ENCODE results near the gene AOAH.
"Not testable (repeated sequence)": the region's sequence is repeated elsewhere in the genome, so short reads cannot be mapped to it uniquely, and the experiment has no call there.

Gene AOAH

DNA sequence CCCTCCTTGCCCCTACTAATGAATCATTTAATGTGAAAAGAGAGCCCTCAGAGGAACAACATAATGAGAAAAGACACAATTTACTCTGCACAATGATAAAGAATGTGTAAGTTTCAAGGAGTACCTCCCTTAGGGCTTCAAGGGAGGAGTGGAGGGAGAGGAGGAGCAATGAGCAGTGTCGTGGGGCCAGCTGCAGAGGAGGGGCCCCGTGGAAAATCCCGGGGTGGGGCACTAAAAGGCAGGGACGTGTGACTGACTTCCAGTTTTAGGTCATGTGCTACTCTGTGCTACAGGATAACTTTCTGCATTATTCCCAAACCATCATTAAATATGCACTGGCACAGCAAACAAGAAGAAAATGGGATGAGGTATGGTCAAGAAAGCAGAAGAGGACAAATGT is 226.5 kb downstream of the AOAH start:
- no peak for DNase-seq

DNA sequence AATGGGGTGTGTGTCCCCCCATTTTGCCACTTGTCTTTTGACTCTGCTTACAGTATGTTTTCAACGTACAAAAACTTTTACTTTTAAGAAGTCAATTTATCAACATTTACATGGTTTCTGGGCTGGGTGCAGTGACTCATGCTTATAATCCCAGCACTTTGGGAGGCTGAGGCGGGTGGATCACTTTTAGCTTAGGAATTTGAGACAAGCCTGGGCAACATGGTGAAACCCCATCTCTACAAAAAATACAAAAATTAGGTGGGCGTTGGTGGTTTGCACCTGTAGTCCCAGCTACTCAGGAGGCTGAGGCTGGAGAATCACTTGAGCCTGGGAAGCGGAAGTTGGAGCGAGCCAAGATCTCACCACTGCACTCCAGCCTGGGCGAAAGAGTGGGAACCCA is 227.1 kb downstream of the AOAH start:
- DNase-seq, result not testable (repeated sequence)

DNA sequence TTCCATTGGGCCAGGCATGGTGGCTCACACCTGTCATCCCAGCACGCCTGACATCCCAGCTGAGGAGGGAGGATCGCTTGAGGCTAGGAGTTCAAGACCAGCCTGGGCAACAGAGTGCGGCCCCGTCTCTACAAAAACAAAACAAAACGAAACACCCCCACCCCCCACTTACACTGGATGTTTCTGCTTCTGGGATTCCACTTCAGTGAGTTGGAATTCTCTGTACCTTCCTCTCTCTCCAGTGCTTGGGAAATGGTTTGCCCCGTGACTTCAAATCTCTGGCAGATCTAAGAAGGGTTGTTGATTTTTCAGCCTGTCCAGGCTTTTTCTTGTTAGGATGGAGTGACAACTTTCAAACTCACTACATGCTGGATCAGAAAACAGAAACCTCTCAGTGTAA is 227.7 kb downstream of the AOAH start:
- DNase-seq, result no peak

DNA sequence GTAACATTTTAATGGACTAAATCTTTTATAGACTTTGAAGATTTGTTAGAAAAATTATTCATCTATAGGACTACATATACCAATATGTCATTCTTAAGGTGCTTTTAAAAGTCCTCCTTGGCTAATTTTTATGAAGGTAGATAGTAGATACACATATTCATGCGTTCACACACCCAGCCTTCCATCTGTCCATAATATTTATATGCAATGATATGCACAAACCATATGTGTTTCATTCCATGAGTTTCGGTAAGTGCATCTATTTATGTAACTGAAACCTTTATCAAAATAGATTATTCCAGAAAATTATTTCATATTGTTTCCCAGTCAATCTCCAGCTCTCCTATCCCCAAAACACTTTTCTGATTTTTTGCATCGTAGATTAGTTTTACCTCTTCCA is 233.0 kb downstream of the AOAH start:
- no peak for DNase-seq

DNA sequence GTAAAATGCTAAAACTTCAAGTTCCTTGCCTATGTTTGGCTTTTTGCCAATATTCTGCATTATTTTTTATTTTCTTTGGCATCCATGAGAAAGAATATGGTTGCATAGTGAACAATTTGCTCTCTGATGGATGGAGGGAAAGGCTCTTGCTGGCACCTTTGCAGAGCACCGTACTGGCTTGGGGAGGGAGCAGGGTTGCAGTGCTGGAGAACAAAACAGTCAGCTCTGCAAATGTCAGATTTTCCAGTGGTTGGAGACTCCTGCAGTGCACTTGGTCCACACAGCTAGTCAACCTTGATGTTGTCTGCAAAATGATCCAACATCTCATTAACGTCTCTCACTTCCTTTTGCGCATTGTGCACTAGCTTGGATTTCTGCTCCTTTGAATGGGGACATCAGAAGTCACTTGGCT is 233.9 kb downstream of the AOAH start:
- no peak for DNase-seq

DNA sequence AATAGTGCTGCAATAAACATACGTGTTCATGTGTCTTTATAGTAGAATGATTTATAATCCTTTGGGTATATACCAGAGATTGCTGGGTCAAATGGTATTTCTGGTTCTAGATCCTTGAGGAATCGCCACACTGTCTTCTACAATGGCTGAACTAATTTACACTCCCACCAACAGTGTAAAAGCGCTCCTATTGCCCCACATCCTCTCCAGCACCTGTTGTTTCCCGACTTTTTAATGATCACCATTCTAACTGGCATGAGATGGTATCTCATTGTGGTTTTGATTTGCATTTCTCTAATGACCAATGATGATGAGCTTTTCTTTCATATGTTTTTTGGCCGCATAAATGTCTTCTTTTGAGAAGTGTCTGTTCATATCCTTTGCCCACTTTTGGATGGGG is 235.6 kb downstream of the AOAH start:
- not testable (repeated sequence) for DNase-seq

DNA sequence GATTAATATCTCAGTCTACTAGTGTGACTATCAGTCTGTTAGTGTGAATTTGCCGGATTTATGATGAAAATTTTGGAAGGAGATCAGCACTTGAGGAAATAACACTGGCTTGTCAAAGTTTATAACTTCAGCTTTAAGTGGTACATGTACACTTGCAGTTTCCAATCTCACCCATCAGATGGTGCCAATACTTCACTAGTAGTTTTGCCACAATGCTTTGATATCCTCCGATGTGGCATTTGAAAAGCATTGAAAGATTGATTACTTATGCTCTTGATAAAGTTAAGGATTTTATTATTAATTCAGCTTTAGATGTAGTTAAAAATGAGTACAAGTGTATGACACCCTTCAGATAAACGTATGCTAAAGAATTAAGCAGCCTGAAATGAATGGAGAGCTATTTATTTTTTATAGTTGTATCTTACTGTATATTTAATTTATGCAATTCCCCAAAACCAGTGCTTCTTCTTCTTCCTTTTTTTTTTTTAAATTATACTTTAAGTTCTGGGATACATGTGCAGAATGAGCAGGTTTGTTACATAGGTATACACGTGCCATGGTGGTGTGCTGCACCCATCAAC is 236.4 kb downstream of the AOAH start:
- DNase-seq, result peak; percentile 72

DNA sequence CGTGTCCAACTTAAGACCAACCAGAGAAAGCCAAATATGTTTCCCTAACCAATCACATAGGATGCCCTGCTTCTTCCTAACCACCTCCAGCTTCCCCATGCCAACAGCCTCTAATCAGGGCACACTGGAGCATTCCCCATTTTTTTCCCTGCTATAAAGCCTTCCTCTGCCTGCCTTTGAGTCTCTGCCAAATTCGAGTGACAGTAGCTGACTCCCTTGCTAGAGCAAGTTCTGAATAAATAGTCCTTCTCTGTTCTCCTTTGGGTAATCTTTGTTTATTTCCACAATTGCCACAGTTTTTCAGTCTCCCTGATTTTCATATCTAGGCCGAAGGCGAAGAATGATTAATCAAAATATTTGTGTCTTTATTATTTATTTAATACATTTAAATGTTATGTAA is 238.0 kb downstream of the AOAH start:
- no peak for DNase-seq

DNA sequence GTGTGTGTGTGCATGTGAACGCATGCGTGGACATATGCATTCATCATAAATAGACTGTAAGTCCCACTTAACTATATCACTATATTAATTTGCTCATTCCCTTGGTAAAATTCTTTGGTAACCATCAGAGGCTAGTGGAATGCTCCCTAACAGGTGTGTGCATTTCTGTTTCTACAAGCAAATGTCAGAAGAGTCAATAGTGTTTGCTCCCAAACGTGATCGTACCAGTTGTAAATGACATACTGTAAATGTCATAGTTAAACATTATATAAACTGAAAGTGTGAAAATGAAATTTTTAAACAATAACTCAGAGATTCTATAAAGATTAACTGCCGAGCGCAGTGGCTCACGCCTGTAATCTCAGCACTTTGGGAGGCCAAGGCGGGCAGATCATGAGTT is 240.0 kb downstream of the AOAH start:
- DNase-seq, result no peak

DNA sequence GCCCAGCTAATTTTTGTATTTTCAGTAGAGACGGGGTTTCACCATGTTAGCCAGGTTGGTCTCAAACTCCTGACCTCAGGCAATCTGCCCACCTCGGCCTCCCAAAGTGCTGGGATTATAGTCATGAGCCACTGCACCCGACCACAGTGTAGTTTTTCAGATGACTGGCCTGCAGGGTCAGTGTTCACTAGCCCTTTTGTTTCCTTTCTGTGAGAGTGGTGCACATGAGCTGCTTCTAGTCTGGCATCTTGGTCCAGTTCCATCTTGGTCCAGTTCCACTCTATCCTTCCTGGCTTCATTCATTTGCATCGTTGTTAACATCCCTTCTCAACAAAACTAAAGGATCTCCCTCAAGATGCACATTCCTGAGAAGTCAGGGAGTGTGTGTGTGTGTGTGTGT is 240.4 kb downstream of the AOAH start:
- not testable (repeated sequence) for DNase-seq

DNA sequence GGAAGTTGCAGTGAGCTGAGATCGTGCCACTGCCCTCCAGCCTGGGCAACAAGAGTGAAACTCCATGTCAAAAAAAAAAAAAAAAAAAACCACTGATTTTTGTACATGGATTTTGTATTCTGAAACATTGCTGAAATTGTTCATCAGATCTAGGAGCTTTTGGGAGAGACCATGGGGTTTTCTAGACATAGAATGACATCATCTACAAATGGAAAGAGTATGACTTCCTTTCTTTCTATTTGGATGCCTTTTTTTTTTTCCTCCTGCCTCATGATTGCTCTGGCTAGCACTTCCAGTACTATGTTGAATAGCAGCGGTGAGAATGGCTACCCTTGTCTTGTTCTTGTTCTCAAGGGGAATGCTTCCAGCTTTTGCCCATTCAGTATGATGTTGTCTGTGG is 245.5 kb downstream of the AOAH start:
- DNase-seq, result no peak

DNA sequence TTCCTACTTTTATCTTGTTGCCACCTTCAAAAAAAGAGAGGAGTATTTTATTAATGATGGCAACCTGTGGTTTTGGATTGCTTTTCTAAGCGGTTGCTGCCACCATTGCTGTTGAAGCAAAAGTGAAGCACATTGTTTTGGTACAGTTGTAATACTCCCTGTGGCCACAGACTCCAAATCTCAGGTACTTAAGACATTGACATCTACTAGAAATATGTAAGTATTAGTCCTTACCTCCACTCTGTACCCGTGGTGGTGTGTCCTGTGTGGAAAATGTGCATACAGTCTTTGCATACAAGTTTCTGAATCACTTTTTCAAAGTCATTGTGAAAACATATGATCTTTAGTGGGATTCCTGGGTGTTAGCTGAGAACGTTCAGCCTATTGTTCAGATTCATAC is 248.9 kb downstream of the AOAH start:
- DNase-seq, result no peak

DNA sequence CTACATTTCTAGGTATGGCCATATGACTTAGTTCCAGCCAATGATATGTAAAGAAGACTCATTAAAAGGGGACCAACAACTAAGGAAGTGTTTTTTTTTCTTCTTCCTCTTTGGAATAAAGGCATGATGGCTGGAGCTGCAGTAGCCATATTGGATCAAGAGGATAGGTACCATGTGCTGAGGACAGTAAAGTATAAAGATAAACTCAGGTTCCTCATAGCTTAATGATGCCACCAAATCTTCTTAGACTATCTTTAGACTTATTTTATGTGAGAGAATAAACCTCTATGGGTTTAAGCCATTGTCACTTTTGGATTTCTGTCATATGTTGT is 249.3 kb downstream of the AOAH start:
- no peak for DNase-seq

DNA sequence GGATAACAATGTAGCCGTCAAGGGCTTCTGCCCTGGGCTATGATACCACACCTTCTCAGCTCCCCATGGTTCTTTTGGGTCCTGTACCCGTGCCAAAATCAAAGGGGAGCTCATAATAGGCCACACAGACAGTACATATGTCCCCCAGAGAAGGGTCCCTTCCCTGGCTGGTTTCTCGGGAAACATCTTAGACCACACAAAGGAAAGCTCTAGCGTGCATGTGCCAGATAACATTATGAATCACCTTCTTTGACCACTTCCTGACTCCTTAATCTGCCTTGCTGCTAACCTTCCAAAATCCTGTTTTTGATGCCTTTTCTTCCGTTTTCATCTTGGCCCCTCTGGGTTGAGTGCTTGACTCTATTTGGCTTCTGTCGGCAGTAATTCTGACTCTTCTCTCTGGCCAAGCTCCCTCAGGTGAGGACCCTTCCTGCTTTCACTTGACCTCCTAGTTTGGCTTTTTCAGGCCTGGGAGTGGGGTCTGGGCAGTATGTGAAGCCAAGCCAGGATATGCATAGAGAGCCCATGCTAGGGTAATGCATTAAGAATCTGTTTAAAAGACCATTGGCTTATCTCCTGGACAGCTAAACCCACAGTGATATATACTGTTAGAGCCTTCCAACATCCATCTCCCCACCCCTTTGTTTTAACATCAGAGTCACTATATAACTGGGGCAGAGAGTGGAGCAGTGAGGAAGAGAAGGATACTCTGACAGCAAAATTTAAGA is 249.8 kb downstream of the AOAH start:
- DNase-seq, result no peak

DNA sequence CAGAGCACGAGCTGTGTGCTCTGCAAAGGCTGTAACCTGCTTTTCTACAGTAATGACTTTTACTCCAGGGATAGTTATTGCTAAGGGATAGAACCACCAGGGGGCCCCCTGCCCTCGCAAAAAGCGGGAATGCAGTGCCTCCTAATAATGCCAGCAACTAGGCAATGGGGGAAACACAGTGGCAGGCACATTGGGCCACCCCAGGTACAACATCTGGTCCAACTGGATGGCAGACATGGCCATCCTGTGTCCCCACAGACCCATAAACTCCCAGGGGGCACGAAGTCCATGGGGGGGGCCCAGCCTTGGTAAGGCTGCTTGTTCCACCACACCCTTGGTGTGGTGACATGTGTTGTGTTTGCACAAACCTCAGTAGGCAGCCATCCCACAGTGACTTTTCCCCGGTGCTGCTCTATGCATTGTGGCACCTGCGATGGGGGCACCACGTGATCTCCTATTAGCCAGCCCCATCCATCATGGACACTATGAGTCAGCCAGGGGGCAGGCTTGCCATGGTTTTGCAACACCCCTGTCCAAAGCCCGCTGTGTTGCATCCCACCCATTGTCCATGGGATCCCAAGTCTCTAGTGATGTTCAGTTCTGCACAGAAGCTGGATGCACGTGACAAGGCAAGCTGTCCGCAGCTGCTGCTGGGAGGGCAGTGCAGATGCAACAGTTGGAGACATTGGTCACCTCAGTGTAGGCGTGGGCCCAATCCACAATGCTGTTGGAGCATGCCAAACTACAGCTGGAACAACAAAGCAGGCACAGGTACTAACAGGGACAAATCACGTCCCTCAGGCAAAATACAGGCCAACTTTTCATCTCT is 250.6 kb downstream of the AOAH start:
- peak; percentile 24 for DNase-seq

DNA sequence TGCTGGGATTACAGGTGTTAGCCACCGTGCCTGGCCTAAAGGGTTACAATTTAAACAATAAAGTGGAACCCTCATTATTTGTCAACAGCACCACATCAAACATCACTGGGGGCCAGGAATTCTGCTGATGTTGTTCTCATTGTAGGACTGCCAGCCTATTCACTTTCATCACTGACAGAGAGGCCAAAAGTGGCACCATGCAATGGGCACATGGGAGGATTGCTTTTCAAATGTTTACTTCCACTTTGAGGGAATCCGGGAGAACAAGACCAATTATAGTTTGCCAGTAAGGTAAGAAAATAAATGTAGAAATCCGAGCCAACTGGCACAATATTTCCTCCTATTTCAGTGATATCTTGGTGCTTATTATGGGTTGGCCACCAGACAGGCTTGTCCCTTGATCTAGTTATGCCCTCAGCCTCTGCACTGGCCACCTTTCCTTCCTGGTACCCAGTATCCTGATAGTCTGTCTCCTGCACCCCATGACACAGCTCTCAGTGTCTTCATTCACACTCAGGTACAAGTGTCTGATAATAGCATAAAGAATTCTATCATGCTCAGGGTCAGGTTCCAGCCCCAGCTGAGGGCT is 252.1 kb downstream of the AOAH start:
- DNase-seq, result no peak

DNA sequence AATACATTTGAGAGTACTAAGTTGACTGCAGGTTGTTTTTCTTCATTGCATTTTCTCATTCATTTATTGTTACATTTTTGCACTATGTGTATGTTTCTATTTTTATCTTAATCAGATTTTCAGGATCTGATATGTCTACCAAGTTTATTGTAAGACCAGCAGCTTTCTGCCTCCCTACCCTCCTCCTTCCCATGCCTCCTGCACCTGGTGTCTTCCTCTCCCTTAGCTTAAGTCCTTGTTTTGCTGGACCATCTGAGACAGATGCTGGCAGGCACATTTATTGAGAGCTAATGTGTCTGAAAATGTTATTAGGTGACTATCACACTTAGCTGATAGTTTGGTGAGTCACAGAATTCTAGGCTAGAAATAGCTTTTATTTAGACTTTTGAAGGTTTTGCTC is 255.1 kb downstream of the AOAH start:
- DNase-seq, result no peak

DNA sequence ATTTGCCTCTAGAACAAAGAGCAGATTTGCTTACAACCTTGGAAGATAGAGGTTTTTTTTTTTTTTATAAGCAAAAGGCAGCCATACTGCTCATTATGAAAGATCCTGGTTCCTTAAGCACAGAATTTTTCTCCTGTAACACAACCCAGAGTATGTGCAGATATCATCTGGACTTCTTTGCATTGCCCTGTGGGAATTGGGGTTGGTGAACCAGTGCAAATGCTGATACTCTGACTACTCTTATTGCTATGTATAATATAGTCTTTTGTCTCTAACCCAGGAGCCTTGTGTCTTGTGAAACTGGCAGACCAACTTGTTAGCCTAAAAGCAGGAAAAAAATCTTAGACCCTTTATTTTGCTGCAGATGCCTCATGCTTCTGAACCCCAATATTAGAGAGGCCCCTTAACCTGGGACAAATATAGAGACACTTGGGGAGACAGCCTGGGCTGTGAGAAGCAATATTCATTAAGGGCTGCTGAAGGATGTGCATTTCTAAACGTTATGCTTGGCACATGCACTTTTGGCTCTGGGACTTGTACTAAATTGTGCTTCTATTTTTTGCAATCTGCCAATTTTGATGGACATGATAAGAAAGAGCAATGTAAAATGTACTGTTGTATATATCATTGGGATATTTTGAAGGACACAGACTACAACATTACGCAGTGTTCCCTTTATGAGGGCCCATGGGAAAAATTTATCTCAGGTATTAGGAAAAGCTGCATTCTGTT is 255.8 kb downstream of the AOAH start:
- DNase-seq, result no peak

DNA sequence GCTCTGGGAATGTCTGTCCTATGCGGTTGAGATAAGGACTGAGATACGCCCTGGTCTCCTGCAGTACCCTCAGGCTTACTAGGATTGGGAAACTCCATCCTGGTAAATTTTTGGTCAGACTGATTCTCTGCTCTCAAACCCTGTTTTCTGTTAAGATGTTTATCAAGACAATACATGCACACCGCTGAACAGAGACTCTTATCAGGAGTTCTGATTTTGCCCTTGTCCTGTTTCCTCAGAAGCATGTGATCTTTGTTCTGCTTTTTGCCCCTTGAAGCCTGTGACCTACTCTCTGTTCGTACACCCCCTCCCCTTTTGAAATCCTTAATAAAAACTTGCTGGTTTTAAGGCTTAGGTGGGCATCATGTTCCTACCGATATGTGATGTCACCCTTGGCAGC is 258.3 kb downstream of the AOAH start:
- not testable (repeated sequence) for DNase-seq

DNA sequence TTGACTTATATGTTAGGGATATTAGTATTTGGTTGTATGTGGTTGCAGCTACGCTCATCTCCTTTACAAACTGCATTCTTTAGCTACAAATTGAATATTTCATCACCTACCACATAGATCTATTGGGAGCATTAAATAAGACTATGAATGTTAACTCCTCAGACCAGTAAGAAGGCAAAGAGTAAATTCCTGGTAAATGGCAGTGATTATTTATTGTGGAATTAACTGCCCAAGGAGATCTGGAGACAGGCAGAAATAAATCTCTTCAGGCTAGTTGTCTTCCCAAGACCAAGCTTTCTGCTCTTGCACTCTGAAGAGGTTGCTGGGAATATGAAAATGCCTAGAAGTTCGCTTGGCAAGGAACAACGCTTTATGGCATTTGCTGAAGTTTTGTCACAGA is 260.0 kb downstream of the AOAH start:
- DNase-seq, result no peak
